HG02938 (cell line): ENCODE results near the gene ZFYVE26.
"Not testable (repeated sequence)": the region's sequence is repeated elsewhere in the genome, so short reads cannot be mapped to it uniquely, and the experiment has no call there.

Experiments
- ATAC-seq: cut with Tn5 transposase; IDR thresholded peaks from one replicate; pipeline ENCODE4 v1.9.1; 2021; ENCODE audit warnings: mild to moderate bottlenecking, moderate library complexity; ENCODE audit not compliant: unreplicated experiment

The ZFYVE26 gene

DNA sequence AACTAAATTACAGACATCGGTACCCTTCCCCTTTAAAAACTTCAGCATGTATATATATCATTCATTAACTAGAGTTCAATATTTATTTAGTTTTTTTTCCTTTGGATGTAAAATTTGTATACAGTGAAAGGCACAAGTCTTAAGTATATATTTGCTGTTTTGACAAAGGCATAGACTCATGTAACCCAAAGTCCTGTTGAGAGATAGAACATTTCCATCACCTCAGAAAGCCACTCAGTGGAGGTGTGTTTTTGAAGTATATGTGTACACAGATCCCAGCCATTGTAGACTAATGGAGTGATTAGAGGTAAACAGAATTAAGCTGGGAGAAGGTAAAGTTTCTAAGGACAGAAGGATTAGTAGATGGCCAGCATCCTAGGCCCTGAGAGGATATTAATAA is 99.3 kb downstream of the ZFYVE26 start:
- no peak for ATAC-seq

DNA sequence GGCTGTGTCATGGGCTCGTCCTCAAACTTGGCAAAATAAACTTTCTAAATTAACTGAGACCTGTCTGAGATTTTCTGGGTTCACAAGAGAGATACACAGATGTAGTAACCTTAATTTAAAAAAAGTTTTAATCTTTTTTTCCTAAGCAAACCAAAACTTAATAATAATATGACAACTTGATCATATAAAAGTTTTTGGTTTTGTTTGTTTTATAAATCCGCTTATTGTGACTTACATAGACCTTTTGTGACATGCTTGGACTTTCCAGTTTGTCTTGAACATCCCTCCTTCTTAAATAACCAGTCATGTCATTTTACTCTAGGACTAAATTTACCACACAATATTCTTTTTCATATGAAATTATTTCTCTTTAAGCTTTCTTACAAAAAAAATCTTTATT is 106.2 kb downstream of the ZFYVE26 start:
- ATAC-seq, result no peak

DNA sequence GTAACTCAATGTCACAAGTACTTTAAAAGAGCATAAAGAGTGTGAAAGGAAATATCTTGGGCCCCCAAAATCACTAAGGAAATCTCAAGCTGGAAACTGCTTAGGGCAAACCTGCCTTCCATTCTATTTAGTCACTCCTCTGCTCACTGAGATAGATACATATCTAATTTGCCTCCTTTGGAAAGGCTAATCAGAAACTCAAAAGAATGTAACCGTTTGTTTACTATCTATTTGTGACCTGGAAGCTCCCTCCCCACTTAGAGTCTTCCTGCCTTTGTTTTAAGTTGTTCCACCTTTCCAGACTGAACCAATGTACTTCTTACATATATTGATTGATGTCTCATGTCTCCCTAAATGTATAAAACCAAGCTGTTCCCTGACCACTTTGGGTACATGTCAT is 106.6 kb downstream of the ZFYVE26 start:
- not testable (repeated sequence) for ATAC-seq

DNA sequence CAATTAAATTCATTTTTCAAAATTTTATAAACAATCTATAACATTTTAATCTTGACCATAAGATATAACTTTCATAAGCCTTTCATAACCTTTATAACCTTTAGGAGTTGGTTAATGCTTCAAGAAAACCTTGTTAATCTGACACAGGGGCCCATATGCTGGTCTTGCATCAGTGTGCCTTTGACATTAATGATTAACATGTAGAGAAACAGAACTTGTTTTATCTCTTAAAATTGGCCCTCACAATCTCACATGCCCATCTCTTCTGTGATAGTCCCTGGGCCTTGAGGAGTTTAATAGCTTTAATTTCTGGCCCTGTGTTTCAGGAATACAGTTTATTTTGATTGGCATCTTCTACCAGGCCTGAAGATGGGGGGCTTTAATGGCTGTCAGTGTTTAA is 107.0 kb downstream of the ZFYVE26 start:
- not testable (repeated sequence) for ATAC-seq

GRCh38 chr14:67705211-67705610 is 111.2 kb downstream of the ZFYVE26 start:
- no peak for ATAC-seq

- no peak for ATAC-seq
Measured at GRCh38 chr14:67704484-67705089, 111.8 kb downstream of the ZFYVE26 start.

DNA sequence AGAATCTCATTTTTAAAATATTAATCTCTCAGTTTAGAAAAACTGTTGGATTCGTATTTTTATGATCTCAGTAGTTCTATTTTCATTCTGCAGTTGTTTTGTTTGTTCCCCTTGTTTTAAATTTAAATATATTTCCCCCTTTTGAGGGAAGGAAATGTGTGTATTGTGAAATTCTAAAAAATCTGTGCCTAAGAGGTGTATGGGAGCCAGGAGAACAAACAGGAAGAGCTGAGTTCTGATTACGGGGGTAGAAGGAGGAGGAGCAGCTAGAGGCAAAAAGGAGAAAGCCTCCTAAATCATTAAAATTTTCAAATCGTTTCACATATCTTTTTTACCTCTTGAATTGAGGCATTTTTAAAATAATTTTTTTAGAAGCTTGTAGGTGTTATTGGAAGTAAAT is 112.4 kb downstream of the ZFYVE26 start:
- ATAC-seq, result no peak

GRCh38 chr14:67701492-67701891 is 114.9 kb downstream of the ZFYVE26 start, which contains the start of gene RDH12:
RDH12 (plus strand) TSS chr14:67701886; CDS start chr14:67722643, 20,757 bp downstream.
- not testable (repeated sequence) for ATAC-seq

GRCh38 chr14:67698179-67698578 is 118.2 kb downstream of the ZFYVE26 start:
- ATAC-seq, result no peak

DNA sequence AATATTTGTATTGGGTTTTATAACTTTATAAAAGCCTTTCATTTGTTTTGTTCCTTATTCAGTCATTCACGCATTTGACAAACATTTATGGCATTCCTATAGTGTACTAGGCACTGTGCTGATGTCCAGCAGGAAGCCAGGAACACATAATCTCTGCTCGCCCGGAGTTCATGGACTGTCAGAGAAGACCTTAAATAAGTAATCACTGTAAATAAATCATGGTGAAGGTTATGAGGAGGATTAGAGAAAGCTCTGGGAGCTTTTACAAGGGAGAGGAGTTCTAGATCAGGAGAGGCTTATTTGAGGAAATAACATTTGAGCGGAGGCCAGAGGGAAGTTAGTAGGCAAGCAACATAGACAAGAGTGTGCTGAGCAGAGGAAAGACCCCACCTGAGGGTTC is 119.4 kb downstream of the ZFYVE26 start:
- no peak for ATAC-seq
